OCI-LY3 (cell line): ENCODE results near the gene CD99L2.

Experiments used
- EZH2phosphoT487 ChIP-seq: fragments of 200-600 bp; shearing (Covaris generic); IDR thresholded peaks from 2 replicates; pipeline ENCODE4 v1.6.1; 2018; ENCODE audit warnings: antibody characterized with exemption, mixed run types, low read depth
- TF ChIP-seq, protein P1 (sequence below): fragments of 200-600, 300-600 bp; sonication (generic); IDR thresholded peaks from 2 replicates; pipeline ENCODE4 v1.5.1; 2014; ENCODE audit warnings: antibody characterized with exemption, low read length, low read depth

- TF ChIP-seq, protein P1, sequence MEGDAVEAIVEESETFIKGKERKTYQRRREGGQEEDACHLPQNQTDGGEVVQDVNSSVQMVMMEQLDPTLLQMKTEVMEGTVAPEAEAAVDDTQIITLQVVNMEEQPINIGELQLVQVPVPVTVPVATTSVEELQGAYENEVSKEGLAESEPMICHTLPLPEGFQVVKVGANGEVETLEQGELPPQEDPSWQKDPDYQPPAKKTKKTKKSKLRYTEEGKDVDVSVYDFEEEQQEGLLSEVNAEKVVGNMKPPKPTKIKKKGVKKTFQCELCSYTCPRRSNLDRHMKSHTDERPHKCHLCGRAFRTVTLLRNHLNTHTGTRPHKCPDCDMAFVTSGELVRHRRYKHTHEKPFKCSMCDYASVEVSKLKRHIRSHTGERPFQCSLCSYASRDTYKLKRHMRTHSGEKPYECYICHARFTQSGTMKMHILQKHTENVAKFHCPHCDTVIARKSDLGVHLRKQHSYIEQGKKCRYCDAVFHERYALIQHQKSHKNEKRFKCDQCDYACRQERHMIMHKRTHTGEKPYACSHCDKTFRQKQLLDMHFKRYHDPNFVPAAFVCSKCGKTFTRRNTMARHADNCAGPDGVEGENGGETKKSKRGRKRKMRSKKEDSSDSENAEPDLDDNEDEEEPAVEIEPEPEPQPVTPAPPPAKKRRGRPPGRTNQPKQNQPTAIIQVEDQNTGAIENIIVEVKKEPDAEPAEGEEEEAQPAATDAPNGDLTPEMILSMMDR: no peak
- no peak for TF ChIP-seq EZH2phosphoT487
These were observed 24.0 kb downstream of the CD99L2 start for GRCh38 chrX:150874448-150874847.
